Measurements from ENCODE around the gene RIPK4.

Gene RIPK4

GRCh38 chr21:41744028-41744930 lies 22.6 kb downstream of the RIPK4 start:
- Histone ChIP-seq H3K36me3 (ENCODE audit: control insufficient read depth, insufficient read depth, low read length) (peaks cover 2% of the 10 kb centered on the region), H3K4me1 (ENCODE audit: control insufficient read depth, insufficient read depth, low read length) (no peaks in the 10 kb centered on the region), H3K27ac (ENCODE audit: low read depth, low read length) (no peak overlapping the region), H3K4me3 (ENCODE audit: low read length) (no peak overlapping the region), H3K27me3 (ENCODE audit: control insufficient read depth, insufficient read depth, low read length) (no peaks in the 10 kb centered on the region), H3K9ac (ENCODE audit: low read length) (no peak overlapping the region)

GRCh38 chr21:41743321-41744027 lies 23.4 kb downstream of the RIPK4 start:
- Histone ChIP-seq H3K4me3 (ENCODE audit: low read length) (no peak overlapping the region), H3K36me3 (ENCODE audit: control insufficient read depth, insufficient read depth, low read length) (peaks cover 2% of the 10 kb centered on the region)

GRCh38 chr21:41742073-41742875 lies 24.6 kb downstream of the RIPK4 start:
- Histone ChIP-seq H3K27me3 (ENCODE audit: control insufficient read depth, insufficient read depth, low read length) (no peaks in the 10 kb centered on the region), H3K36me3 (ENCODE audit: control insufficient read depth, insufficient read depth, low read length) (peaks cover 2% of the 10 kb centered on the region), H3K4me1 (ENCODE audit: control insufficient read depth, insufficient read depth, low read length) (no peaks in the 10 kb centered on the region), H3K27ac (ENCODE audit: low read depth, low read length) (no peak overlapping the region), H3K9ac (ENCODE audit: low read length) (no peak overlapping the region), H3K4me3 (ENCODE audit: low read length) (no peak overlapping the region)

More at GRCh38 chr21:41743321-41744027, 23.4 kb downstream of the RIPK4 start:
- H3K27me3 ChIP-seq (ENCODE audit: control insufficient read depth, insufficient read depth, low read length): no peaks in the 10 kb centered on the region
- H3K4me1 ChIP-seq (ENCODE audit: control insufficient read depth, insufficient read depth, low read length): no peaks in the 10 kb centered on the region
- no peak overlapping the region for H3K9ac ChIP-seq (ENCODE audit: low read length)
- H3K27ac ChIP-seq (ENCODE audit: low read depth, low read length): no peak overlapping the region

GRCh38 chr21:41741253-41742072 lies 25.4 kb downstream of the RIPK4 start:
- Histone ChIP-seq H3K9ac (ENCODE audit: low read length) (no peak overlapping the region), H3K36me3 (ENCODE audit: control insufficient read depth, insufficient read depth, low read length) (peaks cover 2% of the 10 kb centered on the region)

GRCh38 chr21:41740604-41741252 lies 26.1 kb downstream of the RIPK4 start:
- Histone ChIP-seq H3K27ac (ENCODE audit: low read depth, low read length) (no peak overlapping the region), H3K27me3 (ENCODE audit: control insufficient read depth, insufficient read depth, low read length) (no peaks in the 10 kb centered on the region), H3K36me3 (ENCODE audit: control insufficient read depth, insufficient read depth, low read length) (peaks cover 2% of the 10 kb centered on the region), H3K4me3 (ENCODE audit: low read length) (no peak overlapping the region), H3K4me1 (ENCODE audit: control insufficient read depth, insufficient read depth, low read length) (no peaks in the 10 kb centered on the region), H3K9ac (ENCODE audit: low read length) (no peak overlapping the region)

More at GRCh38 chr21:41741253-41742072, 25.4 kb downstream of the RIPK4 start:
- no peak overlapping the region for H3K27ac ChIP-seq (ENCODE audit: low read depth, low read length)
- no peak overlapping the region for H3K4me3 ChIP-seq (ENCODE audit: low read length)
- H3K4me1 ChIP-seq (ENCODE audit: control insufficient read depth, insufficient read depth, low read length): no peaks in the 10 kb centered on the region
- no peaks in the 10 kb centered on the region for H3K27me3 ChIP-seq (ENCODE audit: control insufficient read depth, insufficient read depth, low read length)

GRCh38 chr21:41739936-41740335 lies 26.9 kb downstream of the RIPK4 start:
- H3K9ac ChIP-seq (ENCODE audit: low read length): no peak overlapping the region
- no peaks in the 10 kb centered on the region for H3K27me3 ChIP-seq (ENCODE audit: control insufficient read depth, insufficient read depth, low read length)
- H3K27ac ChIP-seq (ENCODE audit: low read depth, low read length): no peak overlapping the region
- H3K4me3 ChIP-seq (ENCODE audit: low read length): no peak overlapping the region
- no peaks in the 10 kb centered on the region for H3K4me1 ChIP-seq (ENCODE audit: control insufficient read depth, insufficient read depth, low read length)
- H3K36me3 ChIP-seq (ENCODE audit: control insufficient read depth, insufficient read depth, low read length): peaks cover 2% of the 10 kb centered on the region

- no peak overlapping the region for H3K27ac ChIP-seq (ENCODE audit: low read depth, low read length)
- no peak overlapping the region for H3K9ac ChIP-seq (ENCODE audit: low read length)
- H3K27me3 ChIP-seq (ENCODE audit: control insufficient read depth, insufficient read depth, low read length): no peaks in the 10 kb centered on the region
- H3K4me1 ChIP-seq (ENCODE audit: control insufficient read depth, insufficient read depth, low read length): no peaks in the 10 kb centered on the region
- peaks cover 2% of the 10 kb centered on the region for H3K36me3 ChIP-seq (ENCODE audit: control insufficient read depth, insufficient read depth, low read length)
- H3K4me3 ChIP-seq (ENCODE audit: low read length): no peak overlapping the region
Measured at GRCh38 chr21:41739011-41739410, 27.8 kb downstream of the RIPK4 start.

GRCh38 chr21:41737651-41738324 lies 29.1 kb downstream of the RIPK4 start:
- Histone ChIP-seq H3K27ac (ENCODE audit: low read depth, low read length) (no peak overlapping the region), H3K27me3 (ENCODE audit: control insufficient read depth, insufficient read depth, low read length) (no peaks in the 10 kb centered on the region), H3K4me1 (ENCODE audit: control insufficient read depth, insufficient read depth, low read length) (no peaks in the 10 kb centered on the region), H3K9ac (ENCODE audit: low read length) (no peak overlapping the region), H3K36me3 (ENCODE audit: control insufficient read depth, insufficient read depth, low read length) (peaks cover 2% of the 10 kb centered on the region), H3K4me3 (ENCODE audit: low read length) (no peak overlapping the region)

- no peak overlapping the region for H3K9ac ChIP-seq (ENCODE audit: low read length)
Measured at GRCh38 chr21:41736423-41736822, 30.4 kb downstream of the RIPK4 start.

GRCh38 chr21:41733951-41734689 lies 32.7 kb downstream of the RIPK4 start:
- Histone ChIP-seq H3K4me3 (ENCODE audit: low read length) (no peak overlapping the region), H3K27ac (ENCODE audit: low read depth, low read length) (no peak overlapping the region), H3K4me1 (ENCODE audit: control insufficient read depth, insufficient read depth, low read length) (no peaks in the 10 kb centered on the region), H3K36me3 (ENCODE audit: control insufficient read depth, insufficient read depth, low read length) (no peaks in the 10 kb centered on the region), H3K27me3 (ENCODE audit: control insufficient read depth, insufficient read depth, low read length) (no peaks in the 10 kb centered on the region), H3K9ac (ENCODE audit: low read length) (no peak overlapping the region)

More at GRCh38 chr21:41736423-41736822, 30.4 kb downstream of the RIPK4 start:
- Histone ChIP-seq H3K36me3 (ENCODE audit: control insufficient read depth, insufficient read depth, low read length) (peaks cover 2% of the 10 kb centered on the region), H3K27ac (ENCODE audit: low read depth, low read length) (no peak overlapping the region), H3K27me3 (ENCODE audit: control insufficient read depth, insufficient read depth, low read length) (no peaks in the 10 kb centered on the region), H3K4me3 (ENCODE audit: low read length) (no peak overlapping the region), H3K4me1 (ENCODE audit: control insufficient read depth, insufficient read depth, low read length) (no peaks in the 10 kb centered on the region)
